Cardiac fibroblast (primary cell): Measurements from ENCODE around the gene PHACTR1.
A peak's percentile ranks its signal among the peaks of the same experiment; 100 is the strongest.

Source experiments
- DNase-seq, 2 donors: peaks; one replicate each; pipeline versions ENCODE4 v3.0.0 to v3.0.0-alpha.2; 2010; ENCODE audit warnings: low read depth in 2 of 2
- H3K4me3 ChIP-seq, 2 donors: replicated peaks in 1 of 2; 1 replicate in 1 of 2; 2 replicates in 1 of 2; pipeline ENCODE4 v1.5.1; 2011; ENCODE audit warnings: low read depth in 2 of 2, low read length in 2 of 2, mild to moderate bottlenecking in 2 of 2, moderate library complexity in 1 of 2
- CTCF ChIP-seq: IDR thresholded peaks from one replicate; pipeline ENCODE4 v1.5.1; 2011; ENCODE audit warnings: low read depth, mild to moderate bottlenecking, low read length, inconsistent platforms

PHACTR1 gene

GRCh38 chr6:12875051-12875450 lies 158.5 kb downstream of the PHACTR1 start:
- peak; percentile 5 to 24 for DNase-seq
- no peak for TF ChIP-seq CTCF
- no peak overlapping the region for H3K4me3 ChIP-seq

GRCh38 chr6:12878741-12879140 lies 162.2 kb downstream of the PHACTR1 start:
- TF ChIP-seq CTCF: no peak
- no peak overlapping the region for H3K4me3 ChIP-seq
- no peak for DNase-seq

- no peak for TF ChIP-seq CTCF
- DNase-seq: no peak
- no peak overlapping the region for H3K4me3 ChIP-seq
These were observed 166.3 kb downstream of the PHACTR1 start for GRCh38 chr6:12882761-12883290.

GRCh38 chr6:12884983-12885382 lies 168.4 kb downstream of the PHACTR1 start:
- DNase-seq: no peak
- no peak overlapping the region for H3K4me3 ChIP-seq
- no peak for TF ChIP-seq CTCF

- DNase-seq: no peak
- TF ChIP-seq CTCF: no peak
- no peak overlapping the region for H3K4me3 ChIP-seq
These were observed 170.6 kb downstream of the PHACTR1 start for GRCh38 chr6:12886961-12887775.

GRCh38 chr6:12890171-12890790 lies 173.7 kb downstream of the PHACTR1 start:
- TF ChIP-seq CTCF: peak; percentile 67
- DNase-seq: peak in 1 of 2 donors; percentile 9
- H3K4me3 ChIP-seq: no peak overlapping the region
